ENCODE results near the gene GALNT9.

DNA sequence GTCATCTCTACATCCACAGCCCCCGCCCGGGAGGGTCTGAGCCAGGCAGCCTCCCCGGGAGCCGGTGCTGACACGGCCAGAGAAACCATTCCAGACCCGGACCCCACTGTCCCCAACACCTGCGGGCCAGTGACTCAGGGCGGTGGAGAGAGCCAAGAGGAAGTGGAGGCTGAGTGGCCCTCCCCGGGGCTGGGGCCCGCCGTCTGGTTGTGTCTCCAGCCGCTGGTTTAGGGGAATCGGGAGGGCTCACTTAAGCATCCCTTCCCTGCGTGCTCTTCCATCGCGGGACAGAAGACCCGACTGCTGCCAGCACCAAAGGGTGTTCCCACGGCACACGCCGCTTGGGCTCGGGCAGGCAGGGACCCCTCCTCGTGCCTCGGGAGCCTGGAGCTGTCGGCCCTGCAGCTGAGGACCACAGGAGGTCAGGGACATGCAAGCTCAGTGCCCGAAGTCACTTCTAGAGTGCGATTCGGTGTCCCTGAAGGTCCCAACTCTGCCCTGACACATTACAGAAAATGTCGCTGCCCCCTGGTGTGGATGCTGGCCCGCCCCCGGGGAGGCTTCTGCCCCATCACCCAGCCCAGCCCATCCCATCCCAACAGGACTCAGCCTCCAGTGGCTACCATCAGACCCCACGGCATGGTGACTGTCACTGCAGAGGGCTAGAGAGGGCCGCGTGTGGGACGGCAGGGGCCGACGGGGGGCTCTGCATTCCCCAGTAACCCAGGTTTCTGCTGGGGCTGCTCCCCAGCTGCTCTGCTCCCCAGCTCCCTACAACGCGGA is 50.8 kb downstream of the GALNT9 start:
- TF ChIP-seq, protein P1, sequence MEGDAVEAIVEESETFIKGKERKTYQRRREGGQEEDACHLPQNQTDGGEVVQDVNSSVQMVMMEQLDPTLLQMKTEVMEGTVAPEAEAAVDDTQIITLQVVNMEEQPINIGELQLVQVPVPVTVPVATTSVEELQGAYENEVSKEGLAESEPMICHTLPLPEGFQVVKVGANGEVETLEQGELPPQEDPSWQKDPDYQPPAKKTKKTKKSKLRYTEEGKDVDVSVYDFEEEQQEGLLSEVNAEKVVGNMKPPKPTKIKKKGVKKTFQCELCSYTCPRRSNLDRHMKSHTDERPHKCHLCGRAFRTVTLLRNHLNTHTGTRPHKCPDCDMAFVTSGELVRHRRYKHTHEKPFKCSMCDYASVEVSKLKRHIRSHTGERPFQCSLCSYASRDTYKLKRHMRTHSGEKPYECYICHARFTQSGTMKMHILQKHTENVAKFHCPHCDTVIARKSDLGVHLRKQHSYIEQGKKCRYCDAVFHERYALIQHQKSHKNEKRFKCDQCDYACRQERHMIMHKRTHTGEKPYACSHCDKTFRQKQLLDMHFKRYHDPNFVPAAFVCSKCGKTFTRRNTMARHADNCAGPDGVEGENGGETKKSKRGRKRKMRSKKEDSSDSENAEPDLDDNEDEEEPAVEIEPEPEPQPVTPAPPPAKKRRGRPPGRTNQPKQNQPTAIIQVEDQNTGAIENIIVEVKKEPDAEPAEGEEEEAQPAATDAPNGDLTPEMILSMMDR (IDR thresholded peaks at IDR 0.05) = no peak
- TF ChIP-seq POLR2AphosphoS5 (IDR thresholded peaks at IDR 0.05) (no peak), EP300 (IDR thresholded peaks at IDR 0.05) (no peak), POLR2A (IDR thresholded peaks at IDR 0.05; ENCODE audit: low read depth) (no peak)
